ENCODE results near the gene RASSF5.

The RASSF5 gene

DNA sequence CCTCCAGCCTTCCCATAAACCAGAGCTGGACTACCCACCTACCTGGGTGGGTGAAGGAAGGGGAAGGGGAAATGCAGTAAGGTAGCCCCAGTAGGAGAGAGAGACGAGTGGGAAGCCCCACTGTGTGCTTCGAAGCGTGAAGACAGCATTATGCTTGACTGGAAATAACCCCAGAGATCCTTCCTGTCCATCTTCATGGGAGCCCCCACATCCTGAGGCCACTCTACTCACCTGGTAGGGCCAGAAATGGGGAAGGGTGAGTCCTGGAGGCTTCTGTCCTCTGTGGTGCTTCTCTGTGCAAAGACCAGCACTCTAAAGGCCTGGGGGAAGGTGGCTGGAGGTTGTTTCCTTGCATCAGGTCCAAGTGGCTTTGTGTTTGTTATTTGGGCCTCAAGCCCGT, 10.0 kb upstream of the RASSF5 start:
- DNase-seq (ENCODE audit: low read depth), result no peak

DNA sequence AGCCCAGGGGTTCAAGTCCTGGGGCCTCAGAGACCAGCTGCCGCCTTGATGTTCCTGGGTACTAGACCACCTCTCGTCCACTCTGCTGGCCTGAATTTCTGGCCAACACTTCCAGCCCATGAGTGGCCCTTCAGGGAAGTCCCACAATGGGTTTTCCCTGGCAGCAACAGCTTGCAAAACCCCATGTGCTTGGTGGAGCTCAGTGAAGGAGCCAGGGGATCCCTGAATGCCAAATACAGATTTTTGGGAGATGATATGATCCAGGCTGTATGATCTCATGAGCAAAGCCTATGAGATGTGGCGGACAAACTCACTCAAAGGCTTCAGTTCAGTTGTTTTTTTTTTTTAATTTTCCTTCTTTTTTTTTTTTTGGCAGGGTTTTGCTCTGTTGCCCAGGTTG, 9.6 kb upstream of the RASSF5 start:
- DNase-seq (ENCODE audit: low read depth), result no peak

DNA sequence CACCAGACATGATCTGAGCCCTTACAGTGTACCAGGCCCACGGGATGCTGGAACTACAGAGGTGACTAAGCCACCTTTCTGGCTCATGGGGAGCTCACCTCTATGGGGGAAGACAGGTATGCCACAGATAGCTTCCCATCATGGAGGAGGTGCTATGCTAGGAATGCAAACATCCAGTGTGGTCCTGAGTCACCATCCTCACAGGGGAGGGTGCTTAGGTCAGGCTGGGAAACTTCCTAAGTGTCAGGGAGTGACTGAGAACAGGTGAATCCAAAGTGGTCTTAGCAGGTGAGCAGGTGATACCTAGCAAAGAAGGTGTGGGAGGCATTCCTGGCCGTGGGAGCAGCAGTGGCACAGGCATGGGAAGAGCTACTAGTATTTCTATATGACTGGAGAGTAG, 8.6 kb upstream of the RASSF5 start:
- DNase-seq (ENCODE audit: low read depth), result no peak

DNA sequence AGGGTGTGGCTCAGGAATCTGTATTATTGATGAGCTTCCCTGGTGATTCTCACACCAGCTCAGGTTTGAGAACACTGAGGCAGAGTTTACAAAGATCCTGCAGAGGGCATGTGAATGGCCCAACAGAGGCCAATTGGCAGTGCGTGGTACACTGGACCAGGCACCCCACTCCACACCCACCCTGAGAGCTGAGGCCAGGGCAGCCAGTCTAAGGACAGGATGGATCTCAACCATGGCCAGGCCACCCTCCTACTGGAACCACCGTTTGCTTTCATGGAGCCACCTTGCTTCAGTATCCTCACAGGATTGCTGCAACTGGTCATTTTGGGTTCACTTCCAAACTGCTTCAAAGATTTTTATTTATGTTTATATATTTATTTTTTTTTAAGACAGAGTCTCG, 7.3 kb upstream of the RASSF5 start:
- no peak for DNase-seq (ENCODE audit: low read depth)

DNA sequence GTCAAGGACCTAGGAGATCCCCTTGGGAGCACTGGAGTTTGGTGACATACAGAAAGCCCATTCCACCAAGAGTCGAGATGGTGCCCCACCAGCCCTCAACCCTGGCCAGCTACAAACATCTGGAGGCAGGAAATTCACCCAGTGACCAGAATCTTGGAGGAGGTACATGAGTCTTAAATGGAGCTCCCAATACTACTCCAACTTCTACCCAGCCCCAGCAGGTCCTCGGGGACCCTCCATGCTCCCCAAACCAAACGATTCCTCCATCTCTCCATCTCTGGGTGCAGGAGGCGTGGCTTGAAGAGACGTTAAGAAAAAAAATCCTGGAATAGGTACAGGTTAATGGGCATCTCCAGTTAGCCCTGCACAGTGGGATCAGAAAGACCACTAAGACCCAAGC, 5.5 kb upstream of the RASSF5 start:
- no peak for DNase-seq (ENCODE audit: low read depth)

DNA sequence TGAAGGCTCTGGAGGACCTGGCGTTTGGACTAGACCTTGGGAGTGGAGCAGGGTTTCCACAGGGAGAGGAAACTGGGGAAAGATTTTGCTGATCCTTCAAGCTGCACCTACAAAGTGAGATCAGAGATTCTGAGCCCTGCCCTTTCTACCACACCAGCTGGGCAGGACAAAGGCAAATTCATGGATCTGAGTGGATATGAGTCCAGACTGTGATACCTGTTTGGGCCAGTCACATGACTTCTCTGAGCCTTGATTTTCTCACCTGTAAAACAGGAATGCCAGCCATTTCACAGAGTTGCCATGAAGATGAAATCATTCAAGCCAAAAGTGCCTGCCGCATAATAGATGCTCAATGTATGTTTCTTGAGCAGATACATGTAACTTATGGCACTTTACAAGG, 4.9 kb upstream of the RASSF5 start:
- no peak for DNase-seq (ENCODE audit: low read depth)

DNA sequence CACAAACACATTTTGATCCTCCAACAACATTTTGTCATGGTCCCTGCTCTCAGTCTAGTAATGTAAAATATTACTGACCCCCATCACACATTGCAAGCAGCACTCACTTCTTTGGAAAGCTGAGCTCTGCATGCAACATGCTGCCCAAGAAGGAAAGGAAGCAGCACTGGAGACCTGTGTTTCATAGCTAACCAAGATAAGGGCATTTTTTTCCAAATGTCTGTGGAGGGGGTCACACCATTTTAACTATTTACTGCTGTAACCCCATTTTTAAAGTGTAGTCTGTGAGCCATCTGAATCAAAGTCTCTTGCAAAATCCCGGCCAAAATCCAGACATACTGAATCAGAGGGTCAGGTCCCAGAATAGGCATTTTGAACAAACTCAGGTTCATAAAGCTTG, 4.5 kb upstream of the RASSF5 start:
- DNase-seq (ENCODE audit: low read depth), result no peak

DNA sequence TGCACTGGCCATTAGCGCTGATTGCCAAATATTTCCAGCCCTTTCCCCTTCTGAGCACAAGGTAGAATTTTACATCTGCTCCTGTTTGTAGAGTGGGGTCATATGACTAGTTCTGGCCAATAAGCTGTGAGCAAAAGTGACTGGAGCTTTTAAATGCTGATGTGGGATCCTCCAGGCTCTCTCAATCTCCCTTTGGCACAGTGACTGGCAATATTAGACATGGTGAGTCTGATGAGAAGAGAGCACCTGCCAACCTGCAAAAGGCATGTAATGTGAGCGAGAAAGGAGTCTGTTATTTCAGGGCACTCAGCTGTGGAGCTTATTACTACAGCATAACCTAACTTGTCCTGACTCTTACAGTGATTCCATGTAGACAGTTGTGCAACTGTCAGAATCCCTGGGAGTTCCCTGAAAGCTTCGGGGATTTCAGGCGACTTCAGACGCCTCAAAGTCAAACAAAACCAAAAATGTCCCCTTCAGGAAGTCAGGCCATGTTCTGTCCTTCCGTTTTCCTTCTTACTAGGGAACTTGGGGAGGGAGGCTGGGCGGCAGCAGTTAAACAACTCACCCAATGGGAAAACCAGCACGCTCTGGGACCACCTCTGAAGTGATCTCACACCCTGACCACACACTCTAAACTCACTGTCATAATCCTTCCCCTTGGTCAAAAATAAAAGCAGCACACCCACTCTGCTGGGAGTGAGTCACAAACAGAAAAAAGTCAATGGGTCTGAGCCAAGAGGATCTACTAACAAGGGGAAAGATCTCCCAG, 3.6 kb upstream of the RASSF5 start:
- peak; percentile 20 for DNase-seq (ENCODE audit: low read depth)

DNA sequence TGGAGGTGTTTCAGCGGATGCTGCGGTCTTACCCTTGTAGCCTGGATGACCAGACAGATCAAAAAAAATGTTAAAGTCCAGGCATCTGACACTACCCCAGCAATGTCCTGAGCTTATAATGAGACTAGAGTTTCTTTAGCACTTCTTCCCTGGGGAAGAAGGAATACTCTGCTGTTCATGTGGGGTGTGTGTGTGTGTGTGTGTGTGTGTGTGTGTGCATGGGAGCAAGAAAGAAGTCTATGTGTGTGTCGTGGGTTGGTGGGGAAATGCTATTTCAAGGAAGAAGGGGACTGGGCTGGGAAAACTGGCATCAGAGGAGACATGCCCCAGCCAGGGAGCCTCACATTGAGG, 3.0 kb upstream of the RASSF5 start:
- no peak for DNase-seq (ENCODE audit: low read depth)

DNA sequence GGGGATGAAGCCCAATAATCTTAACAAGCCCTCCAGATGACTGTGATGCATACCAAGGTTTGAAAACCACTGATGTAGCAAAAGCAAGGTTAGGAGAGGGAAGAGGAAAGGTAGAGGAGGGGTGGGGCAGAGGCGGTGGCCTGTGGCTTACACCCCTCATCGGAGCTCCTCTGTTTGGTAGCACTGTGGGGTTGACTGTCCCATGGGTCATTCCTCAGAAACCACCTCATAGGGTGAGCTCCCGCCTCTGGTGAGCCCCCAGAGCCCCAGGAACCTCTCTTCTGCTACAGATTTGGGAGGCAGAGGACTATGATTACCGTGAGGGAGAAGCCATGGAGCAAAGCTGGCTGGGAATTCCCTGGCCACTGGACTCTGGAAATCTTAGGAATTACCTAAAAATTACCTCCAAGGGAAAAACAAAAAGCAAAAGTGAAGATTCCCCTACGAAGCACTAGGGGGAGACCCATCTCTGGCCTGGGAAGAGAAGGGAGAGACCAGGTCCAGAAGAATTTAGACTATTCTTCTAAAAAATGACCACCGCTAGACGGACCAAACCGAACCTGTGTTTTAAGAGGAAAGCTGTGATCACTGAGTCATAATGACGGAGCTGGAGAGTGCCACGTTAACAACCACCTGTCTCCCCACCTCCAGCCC, 1.5 kb upstream of the RASSF5 start:
- DNase-seq (ENCODE audit: low read depth), result no peak

DNA sequence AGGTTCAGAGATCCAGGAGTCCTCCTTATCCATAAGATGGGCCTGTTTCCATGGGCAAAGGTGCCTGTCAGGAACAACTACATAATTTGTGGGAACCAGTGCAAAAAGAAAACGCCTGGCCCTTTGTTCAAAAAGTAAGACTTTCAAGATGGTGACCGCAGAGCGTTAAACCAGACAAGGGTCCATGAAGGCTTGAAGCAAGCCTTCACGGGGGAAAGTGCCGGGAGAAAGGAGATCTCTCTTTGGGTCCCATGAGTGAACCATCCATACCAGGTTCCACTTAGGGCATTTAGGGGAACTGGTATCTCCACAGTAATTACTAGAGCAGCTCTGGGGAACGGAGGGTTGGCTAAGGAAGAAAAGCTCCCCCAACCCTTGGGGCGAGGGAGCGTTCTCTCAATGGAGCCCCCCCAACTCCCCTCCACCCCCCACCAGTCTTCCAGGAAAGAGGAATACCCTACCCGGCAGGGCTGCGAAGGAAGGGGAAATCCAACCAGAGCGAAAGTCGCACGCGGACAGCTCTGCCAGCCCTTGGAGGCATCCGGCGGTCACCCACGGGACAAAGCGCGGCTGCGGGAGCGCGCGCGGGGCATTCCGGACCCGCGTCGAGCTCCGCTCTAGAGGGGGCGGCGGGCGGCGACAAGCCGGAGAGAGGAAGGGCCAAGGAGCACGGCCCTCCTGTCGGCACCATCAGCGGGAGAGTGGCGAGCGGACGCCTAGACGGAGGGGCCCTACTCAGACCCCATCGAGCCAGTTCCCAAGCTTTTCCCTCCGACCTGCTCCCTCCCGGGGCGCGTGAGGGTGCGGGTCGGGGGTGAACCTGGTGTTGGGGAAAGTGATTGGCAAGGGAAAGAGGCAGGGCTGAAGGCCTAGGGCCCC, 687 bp upstream of the RASSF5 start:
- DNase-seq (ENCODE audit: low read depth), result no peak

DNA sequence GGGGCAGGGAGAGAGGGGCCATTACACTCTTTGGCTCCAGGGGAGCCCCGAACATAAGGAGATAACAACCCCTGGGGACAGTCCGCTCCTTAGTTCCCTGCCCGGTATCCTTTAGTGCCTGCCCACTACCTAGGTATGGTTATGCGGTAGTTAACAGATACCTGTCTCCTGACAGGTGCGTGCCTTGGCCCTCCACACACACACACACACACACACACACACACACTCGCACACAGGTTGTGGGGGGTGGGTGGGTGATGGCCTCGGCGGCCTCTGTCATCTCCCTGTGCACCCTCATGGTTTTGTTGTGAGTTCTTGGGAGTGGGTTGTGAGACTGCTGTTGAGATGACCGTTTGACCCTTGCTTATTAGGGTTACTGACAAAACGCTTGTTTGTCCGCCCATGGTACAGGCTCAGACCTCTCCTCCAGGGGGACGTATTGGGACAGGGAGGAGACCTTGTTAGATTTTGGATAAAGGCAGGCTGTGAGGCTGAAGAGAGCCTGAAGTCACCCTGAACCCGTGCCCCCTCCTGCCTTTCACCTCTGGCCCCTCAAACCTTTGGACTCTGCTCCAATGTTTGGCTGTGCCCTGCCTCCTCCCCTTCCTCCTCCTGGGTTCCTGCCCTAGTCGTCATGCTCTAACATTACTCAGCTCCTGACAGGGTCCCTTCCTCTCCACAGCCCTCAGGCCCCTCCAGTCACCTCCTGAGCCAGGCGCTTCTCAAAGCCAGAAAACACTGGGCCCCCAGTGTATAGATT, 979 bp downstream of the RASSF5 start:
- no peak for DNase-seq (ENCODE audit: low read depth)

DNA sequence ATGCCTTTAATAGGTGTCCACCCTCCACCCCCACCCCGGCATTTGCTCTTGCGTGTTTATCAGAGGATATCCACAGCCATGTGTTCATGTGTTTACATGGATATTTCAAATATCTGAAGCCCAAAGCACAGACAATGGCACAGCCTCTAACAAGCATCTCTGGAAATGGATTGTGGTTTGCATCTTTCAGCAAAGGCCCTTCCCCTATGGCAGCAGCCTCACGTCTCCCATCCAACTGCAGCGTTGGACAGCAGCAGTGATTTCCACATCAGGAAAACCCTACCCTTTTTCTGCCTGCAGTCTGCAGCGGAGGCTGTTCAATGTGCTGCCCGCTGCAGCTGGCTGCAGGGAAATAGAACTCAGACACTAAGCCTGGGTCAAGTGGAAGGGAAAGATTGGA, 1.6 kb downstream of the RASSF5 start:
- DNase-seq (ENCODE audit: low read depth), result no peak

DNA sequence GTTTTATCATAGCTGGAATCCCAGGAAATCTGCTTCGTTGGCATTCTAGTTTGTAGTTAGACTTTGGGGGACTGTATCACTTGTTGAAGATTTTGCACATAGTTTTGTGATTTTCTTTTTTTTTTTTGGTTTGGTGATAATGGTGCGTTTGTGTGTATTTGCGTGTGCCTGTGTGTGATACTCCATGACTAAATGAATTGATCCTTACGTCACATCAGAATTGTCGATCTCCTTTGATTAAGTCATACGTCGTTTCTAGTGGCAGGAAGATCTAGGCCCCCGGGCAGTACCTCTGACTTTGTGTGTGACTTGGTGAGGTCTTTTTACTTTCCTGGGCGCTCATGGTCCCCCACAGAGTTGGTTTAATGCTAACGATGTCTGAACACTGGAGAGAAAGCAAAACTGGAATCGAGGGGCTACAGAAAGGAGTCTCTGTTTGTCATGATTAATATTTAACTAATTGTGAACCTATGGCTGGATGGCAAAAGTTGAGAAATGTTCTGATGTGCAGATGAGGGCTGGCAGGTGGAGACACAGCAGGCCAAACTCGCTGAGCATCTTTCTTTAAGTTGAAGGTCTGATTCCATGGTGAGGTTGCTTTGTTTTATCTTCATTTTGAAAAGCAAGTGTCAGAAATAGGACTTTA, 2.4 kb downstream of the RASSF5 start:
- no peak for DNase-seq (ENCODE audit: low read depth)

DNA sequence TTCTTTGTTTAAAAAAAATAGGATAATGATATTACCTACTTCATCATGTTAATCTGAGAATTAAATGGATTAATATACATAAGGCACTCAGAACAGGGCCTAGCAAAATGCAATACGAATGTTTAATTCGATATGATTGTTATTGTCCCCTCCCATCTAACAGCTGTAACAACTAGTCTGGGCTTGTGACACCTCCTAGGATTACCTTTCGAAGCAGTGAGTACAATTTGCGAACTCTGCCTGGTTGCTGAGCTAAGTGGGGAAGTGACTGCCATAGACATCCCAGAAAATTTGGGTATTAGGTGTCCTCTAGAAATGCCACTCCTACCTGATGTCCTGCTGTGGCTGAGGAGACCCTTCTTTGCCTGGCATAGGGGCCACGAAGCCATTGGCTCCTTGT, 3.0 kb downstream of the RASSF5 start:
- DNase-seq (ENCODE audit: low read depth), result no peak

DNA sequence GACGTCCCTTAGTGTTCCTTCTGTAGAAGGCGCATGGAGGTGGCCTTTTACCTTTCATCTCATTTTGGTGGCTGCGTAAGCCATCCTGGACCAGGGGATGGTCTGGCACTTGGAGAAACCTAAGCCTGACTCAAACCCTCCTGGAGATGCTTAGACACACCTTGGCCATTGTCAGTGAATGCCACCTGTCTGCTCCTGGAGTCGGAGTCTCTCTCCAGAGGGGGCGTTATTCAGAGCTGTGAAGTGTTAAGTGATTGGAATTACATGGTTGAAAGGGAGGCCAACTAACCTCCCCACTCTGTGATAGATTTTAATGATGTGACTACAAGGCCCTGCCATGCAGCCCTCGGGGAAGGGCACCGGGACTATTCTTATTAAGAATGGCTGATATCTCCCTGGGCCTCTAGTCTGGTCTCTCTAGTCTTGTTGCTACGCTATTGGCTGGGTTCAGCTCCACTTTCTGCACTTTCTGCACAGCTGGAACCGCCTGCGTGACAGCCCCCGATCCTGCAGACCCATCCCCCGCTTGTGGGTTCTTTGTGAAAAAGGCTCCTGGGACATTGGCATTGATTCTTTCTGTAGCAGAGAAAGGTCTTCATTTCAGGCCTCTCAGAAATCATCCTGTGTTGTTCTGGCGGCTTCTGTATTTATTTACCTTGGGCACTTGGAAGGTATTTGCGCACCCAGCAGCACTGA, 4.2 kb downstream of the RASSF5 start:
- no peak for DNase-seq (ENCODE audit: low read depth)

DNA sequence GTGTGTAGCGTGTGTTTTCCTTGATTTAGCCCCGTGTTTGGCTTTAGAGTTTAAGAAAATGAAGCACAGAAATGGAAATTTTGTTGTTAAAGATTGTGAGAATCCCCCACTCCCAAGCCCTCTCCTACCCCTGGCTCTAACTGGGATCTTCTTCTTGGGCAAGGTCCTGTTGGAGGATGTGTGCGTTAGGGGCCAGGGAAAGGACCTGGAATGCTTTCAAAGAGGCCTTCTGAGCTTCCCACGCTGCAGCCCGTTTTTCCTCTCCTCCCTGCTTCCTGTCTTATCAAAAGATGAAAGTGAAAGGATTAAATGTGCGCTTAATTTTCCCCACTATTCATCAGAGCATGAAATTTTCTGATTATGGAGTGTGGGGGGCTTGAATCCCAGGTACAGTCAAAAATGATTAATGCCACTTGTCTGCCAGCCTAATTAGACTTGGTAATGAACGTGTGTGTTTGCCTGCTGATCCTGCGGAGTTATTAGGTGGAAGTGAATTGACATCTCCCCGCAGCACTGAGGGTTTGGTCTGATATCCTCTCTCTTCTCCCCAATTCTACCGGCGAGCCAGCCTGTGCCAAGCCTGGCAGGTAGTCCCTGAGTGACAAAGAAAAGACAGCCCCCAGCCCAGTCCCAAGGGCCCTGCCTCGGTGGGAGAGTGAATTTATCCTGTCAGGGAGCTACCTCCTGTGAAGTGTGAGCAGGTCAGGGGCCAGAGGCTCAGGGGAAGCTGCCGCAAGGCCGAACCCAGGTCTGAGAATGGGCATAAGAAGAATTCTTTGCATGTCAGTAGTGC, 4.9 kb downstream of the RASSF5 start:
- DNase-seq (ENCODE audit: low read depth), result no peak

DNA sequence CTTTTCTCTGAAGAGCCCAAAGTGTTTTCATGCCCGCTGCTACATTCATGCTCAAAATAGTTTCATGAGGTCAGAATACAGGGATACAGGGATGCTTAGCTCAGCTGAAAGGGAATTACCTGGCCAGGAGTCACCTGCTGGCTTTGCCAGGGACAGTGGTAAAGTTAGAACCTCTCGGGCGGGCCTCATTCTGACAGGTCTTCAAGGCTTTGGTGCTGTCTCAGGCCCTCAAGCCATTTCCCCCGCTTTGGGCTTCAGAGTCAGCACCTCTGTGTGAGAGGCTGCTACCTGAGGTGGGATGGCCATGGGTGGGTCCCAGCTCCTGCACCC, 5.5 kb downstream of the RASSF5 start:
- no peak for DNase-seq (ENCODE audit: low read depth)

DNA sequence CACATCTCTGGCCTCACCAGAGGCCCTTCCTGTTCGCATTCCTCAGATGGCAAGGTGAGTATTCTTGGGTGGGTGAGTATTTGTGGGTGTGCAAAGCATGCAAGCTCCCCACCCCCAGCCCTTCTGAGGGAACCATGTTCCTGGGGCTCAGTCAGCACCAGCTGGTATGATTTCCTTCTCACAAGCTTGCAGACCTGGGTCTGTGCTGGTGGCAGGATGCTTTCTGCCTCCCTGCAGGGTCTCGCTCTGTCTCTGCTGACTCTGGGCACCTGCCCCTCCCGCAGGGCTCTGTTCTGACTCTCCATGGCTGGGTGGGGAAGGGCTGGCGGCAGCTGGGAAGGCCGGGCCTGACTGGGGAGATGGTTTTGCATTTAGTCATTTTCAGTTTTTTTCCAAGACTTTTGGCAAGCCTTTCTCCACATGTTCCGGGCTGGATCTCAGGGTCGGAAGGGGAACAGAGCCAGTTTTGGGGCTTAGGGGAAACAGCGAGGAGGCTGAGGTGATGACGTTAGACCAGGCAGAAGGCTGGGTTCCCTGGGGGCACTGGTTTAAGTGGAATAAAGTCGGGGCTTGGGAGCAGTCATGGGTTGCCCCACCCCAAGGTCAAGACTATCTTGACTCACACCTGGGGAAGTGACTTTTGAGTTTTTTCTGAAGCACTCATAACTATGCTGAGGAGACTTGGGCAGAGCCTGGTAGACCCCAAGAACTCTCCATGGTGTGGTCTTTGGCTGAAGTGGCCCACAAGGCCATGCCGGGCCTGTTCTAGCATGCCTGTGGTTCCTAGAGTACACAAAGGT, 6.2 kb downstream of the RASSF5 start:
- DNase-seq (ENCODE audit: low read depth), result no peak

Data from activated gamma-delta T cell treated with anti-CD3 and anti-CD28 coated beads, Interleukin-2, amount 50 U/mL, for 16 hours (primary cell).